TTC549 (cell line): ENCODE measurements around the gene RPS6KB1.
A peak's percentile ranks its signal among the peaks of the same experiment; 100 is the strongest.
"Not testable (repeated sequence)": the region's sequence is repeated elsewhere in the genome, so short reads cannot be mapped to it uniquely, and the experiment has no call there.

ENCODE experiments used
- FAIRE-seq: peaks from 2 replicates; lab custom pipeline; 2012; peaks lifted over from hg19 to GRCh38; lab: Jason Lieb, UNC

Gene RPS6KB1

DNA sequence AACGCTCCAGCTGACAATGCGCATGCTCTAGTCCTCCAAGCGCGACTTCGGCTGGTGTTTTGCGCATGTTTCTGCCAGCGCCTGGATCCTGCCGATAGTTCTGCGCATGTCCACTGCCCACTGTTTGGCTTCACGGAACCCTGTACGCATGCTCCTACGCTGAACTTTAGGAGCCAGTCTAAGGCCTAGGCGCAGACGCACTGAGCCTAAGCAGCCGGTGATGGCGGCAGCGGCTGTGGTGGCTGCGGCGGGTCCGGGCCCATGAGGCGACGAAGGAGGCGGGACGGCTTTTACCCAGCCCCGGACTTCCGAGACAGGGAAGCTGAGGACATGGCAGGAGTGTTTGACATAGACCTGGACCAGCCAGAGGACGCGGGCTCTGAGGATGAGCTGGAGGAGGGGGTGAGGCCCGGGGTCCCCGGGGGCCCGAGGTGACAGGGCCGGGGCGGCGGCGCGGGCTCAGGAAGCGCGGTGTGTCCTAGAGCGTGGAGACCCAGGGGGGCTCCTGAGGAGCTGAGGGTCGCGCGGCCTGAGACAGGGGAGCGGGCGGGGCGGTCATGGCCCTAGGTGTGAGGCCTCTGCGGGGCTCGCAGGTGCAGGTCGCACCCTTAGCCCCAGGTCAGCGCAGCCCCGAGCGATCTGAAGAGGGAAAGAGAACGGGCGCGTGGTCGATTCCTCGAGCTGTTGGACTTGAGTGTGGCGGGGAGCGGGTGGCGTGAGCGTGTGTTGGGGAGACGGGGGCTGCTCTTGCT is at the start of gene RPS6KB1, which contains the start of gene TUBD1:
Gene RPS6KB1 (plus strand): TSS at position 198 of the 752 bp plus-strand sequence. CDS start 64 bp downstream, at position 262.
Gene TUBD1 (minus strand): TSS at position 20 of the 752 bp plus-strand sequence. CDS start 1,941 bp downstream, outside the sequence.
- peak; percentile 85 for FAIRE-seq

DNA sequence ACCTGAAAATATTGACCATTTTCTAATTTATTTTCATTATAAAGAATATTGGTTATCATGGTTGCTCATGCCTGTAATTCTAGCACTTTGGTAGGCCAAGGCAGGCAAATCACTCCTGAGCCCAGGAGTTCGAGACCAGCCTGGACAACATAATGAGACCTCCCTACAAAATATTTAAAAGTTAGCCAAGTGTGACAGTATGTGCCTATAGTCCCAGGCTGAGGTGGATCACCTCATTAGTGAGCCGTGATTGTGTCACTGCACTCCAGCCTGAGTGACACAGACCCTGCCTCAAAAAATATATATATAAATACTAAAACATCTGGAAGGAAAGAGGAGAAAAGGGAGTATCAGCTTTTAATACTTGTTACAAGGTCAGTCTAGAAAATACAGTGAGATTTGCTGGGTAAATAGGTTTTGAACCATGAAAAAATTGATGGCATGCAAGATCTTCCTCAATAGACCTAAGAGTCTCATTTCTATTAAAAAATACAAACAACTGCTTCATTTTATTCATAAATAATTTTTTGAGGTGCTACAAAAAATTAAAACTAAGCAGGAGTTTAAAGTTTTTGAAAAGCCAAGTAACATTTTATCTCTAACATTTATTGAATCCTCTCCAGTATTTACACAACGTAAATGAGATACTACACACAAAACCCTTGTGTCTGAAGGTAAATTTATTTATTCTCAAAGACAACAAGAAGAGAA is 47.9 kb upstream of the RPS6KB1 start:
- FAIRE-seq: no peak

DNA sequence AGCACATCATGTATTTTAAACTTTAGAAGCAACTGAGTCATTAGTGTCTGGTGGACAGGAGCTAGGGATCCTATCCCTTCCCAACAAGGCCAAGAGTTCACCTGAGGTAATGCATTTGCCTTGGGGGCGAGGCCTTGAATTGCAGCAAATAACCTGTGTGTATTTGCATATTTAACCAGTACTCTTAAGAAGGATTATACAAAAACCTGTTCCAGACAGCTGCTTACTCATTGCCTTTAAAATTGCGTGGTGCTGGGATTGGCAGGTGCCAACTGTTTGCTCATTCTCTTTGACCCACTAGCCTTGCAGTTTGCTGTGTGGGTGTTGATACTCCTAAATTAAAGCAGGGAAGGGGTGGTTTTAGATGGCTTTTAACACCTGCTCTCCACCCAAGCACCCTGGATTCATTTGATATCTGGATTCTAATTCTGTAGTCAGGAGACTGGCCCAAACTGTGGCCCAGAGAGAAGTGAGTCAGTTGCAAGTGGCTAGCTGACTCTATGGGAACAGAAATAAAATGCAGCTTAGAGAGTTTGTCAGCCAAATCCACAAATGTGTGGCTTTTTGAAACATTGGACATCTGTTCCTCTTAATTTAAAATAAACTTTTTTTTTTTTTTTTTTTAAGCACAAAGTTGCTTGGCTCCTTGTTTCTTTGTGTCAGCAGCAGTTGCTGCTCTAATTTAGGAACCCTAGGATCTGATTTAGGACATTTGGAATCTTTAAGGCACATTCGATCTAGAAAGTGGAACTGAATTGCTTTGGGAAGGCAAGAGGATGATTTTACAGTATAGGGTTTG is 47.1 kb upstream of the RPS6KB1 start:
- no peak for FAIRE-seq

DNA sequence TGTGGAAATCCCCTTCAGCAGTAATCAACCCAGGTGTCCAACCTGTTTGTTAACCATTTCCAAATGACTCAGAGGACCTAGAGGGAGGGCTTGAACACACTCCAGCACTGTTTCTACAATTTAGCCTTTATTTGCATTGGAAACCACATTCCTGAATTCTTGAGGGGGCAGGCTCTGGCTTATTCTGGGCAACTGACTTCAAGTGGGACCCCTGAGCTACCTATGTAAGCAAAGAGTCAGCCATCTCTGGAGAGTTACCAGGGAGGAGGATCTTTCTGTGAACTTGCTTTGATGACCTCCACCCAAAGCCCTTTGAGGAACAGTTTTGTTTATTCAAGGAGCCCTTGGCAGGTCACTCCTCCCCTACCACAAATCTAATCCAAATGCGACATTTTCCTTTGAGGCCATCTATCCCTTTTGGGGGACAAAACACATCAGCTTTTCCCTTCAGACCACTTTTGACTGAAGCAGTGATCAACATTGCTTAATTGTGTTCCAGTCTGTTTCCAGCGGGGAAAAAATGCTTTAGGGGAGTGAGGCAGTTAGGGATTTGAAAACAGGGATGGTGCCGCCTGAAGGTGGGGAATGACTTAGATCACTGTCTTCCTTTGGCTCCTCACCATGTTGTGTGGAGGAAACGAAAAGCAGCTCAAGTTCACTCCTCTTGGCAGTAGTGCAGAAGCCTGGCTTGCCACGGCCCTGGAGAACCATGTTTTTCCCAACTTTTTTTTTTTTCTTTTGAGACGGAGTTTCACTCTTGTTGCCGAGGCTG is 46.3 kb upstream of the RPS6KB1 start:
- FAIRE-seq: peak; percentile 13

DNA sequence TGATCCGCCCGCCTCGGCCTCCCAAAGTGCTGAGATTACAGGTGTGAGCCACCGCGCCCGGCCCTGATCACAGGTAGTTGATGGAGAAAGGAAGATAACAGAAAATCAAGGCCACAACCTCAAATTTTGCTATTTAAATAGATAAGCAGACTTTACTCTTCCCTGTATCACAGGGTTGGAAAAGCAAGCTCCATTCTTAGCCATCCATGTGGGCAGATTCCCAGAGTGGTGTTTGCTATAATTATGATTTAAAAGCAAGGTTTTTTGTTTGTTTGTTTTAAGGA is 44.6 kb upstream of the RPS6KB1 start:
- no peak for FAIRE-seq

DNA sequence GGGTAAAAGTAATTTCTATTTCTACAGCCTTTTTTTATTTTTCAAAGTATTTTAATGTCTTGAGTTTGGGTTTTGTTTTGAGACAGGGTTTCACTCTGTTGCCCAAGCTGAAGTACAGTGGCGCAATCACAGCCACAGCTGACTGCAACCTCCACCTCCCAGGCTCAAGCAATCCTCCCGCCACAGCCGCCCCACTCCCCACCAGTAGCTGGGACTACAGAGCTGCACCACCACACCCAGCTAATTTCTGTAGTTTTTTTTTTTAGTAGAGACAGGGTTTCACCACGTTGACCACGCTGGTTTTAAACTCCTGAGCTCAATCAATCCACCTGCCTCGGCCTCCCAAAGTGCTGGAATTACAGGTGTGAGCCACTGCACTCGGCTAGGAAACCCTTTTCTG is 44.1 kb upstream of the RPS6KB1 start:
- FAIRE-seq: no peak

DNA sequence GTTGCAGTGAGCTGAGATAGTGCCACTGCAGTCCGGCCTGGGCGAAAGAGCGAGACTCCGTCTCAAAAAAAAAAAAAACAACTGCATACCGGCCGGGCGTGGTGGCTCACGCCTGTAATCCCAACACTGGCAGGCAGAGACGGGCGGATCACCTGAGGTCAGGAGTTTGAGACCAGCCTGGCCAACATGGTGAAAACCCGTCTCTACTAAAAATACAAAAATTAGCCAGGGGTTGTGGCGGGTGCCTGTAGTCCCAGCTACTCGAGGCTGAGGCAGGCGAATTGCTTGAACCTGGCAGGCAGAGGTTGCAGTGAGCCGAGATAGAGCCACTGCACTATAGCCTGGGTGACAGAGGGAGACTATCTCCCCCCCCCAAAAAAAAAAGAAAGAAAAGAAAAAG is 42.6 kb upstream of the RPS6KB1 start:
- not testable (repeated sequence) for FAIRE-seq

DNA sequence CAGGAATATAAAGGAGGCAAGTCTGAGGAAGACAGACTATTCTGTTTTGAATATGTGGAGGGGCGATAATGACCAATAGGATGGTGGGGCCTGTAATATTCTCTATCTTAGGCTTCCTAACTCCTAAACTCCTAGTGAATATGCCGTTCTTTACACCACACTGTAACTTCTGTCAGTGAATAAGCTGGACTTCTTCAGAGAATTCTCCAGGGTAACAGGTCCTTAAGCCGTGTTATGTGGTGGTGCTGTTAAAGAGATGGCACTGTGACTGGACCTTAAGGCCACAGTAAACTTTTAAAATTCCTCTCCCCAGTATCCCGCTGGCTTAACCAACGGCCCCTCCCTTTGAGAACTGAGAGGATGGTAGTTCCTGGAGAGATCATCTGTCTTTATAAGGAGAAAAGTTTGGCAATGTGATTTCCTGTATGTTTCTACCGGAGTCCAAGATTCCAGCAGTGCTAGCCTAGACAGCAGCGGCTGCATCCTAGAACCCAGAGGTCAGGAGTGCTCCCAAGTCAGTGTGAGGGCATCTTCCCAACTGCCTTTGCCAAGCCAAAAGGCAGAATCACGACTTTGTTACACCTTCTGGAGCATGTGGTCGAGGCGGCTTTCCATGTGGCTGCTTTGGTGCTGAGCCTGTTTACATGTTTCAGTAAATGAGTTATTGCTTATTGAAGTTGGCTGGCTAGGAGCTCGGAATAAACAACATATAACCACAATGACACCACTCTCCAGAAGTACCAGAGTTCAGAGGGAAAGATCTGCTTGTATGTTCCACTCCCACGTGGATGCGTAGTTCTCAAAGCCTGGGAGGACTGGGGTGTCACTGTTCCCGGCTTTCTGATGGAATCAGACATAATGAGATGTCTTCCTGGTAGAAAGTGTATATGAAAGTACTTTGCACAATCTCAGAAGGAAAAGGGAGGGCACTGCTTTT is 41.2 kb upstream of the RPS6KB1 start:
- FAIRE-seq: peak; percentile 92

DNA sequence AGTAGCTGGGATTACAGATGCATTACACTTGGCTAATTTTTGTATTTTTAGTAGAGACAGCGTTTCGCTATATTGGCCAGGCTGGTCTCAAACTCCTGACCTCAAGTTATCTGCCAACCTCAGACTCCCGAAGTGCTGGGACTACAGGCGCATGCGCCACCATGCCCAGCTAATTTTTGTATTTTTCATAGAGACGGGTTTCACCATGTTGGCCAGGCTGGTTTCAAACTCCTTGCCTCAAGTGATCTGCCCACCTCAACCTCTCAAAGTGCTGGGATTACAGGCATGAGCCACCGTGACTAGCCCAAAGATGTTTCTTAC is 40.1 kb upstream of the RPS6KB1 start:
- FAIRE-seq: not testable (repeated sequence)

DNA sequence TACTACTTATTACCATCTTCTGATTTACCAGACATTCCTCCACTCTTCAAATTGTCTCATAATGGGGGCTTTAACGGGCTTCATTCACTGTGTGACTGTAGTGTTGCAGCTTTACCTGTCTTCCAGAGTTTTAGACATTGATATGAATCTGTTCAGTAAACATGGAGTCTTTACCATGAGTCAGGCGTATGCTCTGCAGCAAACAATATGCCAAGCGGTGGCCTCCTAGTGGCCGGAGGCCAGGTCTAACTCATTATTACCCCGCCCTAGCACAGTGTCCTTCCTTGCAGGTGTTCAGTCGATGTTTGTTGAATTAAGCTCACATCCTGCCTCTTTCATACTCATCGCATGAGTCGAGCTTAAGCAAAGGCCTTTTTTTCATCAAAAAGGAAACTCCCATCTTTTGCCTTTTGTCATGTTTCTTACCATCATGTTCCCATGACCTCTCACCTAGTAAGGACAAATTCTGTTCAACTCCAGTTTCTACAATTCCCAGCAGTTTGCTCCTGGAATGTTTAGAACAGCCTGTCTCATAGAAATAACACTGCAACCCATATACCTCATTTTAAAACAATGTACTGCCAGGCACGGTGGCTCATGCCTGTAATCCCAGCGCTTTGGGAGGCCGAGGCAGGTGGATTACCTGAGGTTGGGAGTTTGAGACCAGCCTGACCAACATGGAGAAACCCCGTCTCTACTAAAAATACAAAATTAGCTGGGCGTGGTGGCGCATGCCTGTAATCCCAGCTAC is 39.6 kb upstream of the RPS6KB1 start:
- peak; percentile 76 for FAIRE-seq

DNA sequence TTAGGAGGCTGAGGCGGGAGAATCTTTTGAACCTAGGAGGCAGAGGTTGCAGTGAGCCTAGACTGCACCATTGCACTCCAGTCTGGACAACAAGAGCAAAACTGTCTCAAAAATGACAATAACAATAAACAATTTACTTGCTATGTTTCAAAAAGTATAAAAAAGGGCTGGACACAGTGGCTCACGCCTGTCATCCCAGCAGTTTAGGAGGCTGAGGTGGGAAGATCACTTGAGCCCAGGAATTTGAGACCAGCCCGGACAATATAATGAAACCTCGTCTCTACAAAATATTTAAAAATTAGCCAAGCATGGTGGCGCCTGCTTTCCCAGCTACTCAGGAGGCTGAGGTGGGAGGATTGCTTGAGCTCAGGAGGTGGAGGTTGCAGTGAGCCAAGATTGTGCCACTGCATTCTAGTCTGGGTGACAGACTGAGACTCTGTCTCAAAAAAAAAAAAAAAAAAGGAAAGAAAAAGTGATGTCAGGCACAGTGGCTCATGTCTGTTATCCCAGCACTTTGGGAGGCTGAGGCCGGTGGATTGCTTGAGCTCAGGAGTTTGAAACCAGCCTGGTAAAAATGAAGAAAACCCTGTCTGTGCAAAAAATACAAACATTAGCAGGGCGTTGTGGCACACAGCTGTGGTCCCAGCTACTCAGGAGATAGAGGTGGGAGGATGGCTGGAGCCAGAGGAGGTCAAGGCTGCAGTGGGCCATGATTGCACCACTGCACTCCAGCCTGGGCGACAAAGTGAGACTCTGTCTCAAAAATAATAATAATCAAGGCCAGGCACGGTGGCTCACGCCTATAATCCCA is 38.8 kb upstream of the RPS6KB1 start:
- FAIRE-seq: not testable (repeated sequence)

DNA sequence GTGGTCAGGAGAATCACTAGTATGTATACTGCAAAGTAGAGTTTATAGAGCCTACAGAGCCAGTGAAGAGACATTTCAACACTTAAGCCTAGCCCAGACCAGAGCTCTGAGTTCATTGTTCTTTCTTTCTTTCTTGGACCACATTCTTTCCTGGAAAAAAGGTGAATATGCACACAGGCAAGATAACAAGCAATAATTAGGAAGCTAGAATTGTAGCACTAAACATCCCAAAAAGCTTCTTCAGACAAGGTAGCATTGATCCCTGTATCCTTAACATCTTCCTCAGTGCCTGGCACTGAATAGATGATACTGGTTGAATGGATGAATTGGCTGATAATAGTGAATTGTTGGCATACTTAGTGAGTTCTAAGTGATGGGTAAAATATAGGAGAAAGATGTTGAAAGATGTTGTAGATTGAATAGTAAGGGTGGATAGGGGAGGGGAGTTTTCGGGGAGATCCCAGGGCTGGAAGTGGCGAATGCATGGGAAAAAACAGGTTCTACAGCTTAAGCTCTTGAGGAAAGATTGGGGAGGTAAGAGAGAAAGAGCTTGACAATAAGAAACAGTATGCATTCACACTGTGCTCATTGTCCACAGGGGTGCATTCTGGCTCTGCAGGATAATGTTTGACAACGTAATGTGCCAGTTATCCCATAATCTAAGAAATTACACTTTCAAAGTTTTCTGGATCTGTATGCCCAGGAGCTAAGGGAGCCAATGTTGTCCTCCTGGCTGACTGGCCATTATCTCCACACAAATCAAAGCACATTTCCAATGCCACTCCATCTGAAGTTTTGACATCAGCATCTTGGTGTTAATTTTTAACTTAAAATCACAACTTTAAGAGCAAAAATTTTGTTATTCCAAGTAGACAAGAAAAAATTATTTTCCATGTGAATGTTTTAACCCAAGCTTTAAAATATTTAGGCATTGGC is 35.8 kb upstream of the RPS6KB1 start:
- FAIRE-seq: peak; percentile 85

DNA sequence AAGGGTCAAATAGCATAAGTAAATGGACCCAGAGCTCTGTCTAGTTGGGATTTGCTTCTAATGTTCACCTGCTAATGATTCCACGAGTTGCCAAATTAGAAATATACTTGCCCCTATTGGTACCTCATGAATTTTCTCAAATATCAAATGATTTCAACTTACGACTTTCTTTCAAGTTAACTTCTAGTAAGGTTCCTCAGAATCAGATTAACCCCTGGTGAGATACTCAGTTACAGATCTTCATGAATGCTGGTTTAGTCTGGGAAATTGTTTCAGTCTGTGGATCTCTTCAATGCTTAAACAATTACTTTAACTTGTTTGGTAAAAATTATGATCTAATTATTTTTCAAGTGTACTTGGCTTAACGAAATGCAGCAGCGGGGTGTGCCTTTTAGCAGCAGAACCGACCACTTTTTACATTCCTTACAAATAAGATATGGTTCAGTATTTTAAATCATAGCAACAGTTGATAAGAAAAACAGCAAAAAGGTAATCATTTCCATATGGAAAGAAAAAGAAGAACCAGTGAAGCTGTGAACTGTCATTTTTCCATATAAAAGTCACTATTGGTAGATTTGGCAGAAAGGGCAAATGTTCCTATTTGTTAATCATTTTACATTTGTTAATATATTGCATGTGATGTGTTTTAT is 34.6 kb upstream of the RPS6KB1 start:
- peak; percentile 32 for FAIRE-seq

DNA sequence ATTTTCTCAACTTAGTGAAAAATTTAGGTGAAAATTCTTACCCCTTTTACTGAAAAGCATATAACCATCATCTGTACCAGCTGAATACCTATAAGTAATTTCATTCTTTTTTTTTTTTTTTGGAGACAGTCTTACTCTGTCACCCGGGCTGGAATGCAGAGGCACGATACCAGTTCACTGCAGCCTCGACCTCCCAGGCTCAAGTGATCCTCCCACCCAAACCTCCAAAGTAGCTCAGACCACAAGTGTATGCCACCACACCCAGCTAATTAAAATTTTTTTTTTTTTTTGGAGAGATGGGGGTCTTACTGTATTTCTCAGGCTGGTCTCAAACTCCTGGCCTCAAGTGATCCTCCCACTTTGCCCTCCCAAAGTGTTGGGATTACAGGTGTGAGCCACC is 34.0 kb upstream of the RPS6KB1 start:
- FAIRE-seq: no peak

DNA sequence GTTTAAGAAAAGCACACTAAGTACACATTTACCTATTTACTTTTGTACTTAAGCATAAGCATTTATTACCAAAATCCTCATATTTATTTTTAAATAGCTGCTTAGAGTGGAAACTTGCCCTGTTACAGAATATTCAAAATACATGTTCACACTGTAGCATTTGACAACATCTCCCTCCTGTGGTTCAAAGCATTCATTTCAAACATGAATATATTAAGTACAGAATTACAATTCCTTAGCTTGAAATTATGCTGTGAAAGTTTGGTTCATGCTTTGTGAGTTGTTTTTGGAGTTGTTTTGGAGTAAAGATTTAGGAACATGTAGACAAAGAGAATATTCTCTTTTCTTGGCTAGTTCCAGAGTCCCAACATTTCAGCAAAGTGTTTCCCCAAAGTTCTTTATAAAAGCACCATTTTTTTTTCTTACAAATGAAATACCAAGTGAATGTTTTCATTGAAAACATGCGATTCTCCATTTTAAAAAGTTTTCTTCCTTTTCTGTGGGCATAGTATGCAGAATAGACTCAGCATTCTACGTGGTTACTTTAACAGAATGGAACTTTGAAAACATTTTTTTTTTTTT is 33.4 kb upstream of the RPS6KB1 start:
- peak; percentile 83 for FAIRE-seq

DNA sequence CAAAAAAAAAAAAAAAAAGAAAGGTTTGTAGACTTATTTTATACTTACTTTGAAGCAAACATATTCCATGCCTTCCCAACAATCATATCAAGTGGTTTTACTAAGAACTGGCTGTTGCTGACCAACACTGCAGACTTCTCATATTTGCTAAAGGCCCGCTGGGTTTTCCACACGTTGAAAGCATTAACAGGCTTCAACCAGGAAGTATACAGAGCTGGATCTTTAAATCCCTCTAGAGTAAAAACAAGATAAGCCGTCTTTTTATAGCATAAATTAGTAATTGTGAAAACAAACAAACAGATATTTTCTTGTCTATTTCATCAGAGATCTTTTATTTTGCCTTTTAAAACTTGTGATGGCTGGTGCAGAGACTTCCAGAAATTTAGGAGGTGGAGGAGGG is 29.3 kb upstream of the RPS6KB1 start:
- no peak for FAIRE-seq

DNA sequence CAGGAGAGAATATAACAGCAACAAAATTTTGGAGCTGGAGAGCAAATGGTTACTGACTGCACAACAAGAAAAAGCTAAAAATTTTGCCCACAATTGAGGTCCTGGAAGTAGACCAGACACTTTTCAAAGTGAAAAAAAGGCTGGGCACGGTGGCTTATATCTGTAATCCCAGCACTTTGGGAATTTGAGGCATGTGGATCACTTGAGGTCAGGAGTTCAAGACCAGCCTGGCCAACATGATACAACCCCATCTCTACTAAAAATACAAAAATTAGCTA is 23.0 kb upstream of the RPS6KB1 start:
- FAIRE-seq: no peak

DNA sequence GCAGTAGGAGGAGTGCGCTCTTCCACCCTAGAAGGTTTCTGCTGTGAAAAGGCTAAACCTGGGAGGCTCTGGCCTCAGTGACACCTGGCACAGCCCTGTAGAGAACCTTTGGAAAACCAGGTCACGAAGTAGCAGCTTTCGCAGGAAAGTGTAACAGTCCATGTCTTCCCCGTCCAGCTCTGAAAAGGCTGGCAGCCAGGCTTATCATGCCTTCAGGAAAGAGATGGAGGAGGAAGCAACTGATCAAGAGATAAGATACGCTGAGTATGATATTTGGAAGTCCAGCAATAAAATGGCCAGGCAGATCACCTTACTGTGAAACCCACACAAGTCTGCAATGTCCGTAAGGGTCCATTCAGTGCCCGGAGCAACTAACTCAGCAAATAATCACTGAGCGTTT is 22.4 kb upstream of the RPS6KB1 start:
- no peak for FAIRE-seq
